Stimulated activated naive B cell treated with anti-CD40 and anti-IgM and Interleukin-4, amounts not matched to agents 10 μg/mL and 1 μg/mL and 100 μg/mL, for 72 hours (primary cell): ENCODE data around the gene NOC2L.
A peak's percentile ranks its signal among the peaks of the same experiment; 100 is the strongest.

Source experiments
- ATAC-seq, 2 donors: fragments of 150-1000 bp; cut with Tn5 transposase; replicated peaks; 2 replicates each; pipeline ENCODE4 v1.10.0; 2021; ENCODE audit warnings: moderate library complexity in 1 of 2
- DNase-seq: peaks from one replicate; pipeline ENCODE4 v3.0.0; 2021
- H3K27ac Mint-ChIP-seq: one replicate; pipeline ENCODE4 v1.8.0; 2022; ENCODE audit warnings: mild to moderate bottlenecking, mixed read lengths
- H3K27me3 Mint-ChIP-seq, 2 donors: one replicate each; pipeline ENCODE4 v1.8.0; 2022; ENCODE audit warnings: mixed read lengths in 2 of 2
- H3K36me3 Mint-ChIP-seq, 2 donors: one replicate each; pipeline ENCODE4 v1.8.0; 2022; ENCODE audit warnings: mixed read lengths in 2 of 2, mild to moderate bottlenecking in 1 of 2
- H3K4me1 Mint-ChIP-seq, 2 donors: one replicate each; pipeline ENCODE4 v1.8.0; 2022; ENCODE audit warnings: mixed read lengths in 2 of 2, mild to moderate bottlenecking in 1 of 2
- H3K4me3 Mint-ChIP-seq, 2 donors: one replicate each; pipeline ENCODE4 v1.8.0; 2022; ENCODE audit warnings: mild to moderate bottlenecking in 2 of 2, mixed read lengths in 2 of 2, moderate library complexity in 1 of 2
- H3K9me3 Mint-ChIP-seq, 2 donors: one replicate each; pipeline ENCODE4 v1.8.0; 2022; ENCODE audit warnings: mixed read lengths in 2 of 2, mild to moderate bottlenecking in 1 of 2

The NOC2L gene

GRCh38 chr1:964691-965525 is 5.9 kb upstream of the NOC2L start:
- peaks cover 16 to 17% of the 10 kb centered on the region in 2 donors for H3K27me3 Mint-ChIP-seq
- peaks cover 9 to 31% of the 10 kb centered on the region in 2 donors for H3K4me1 Mint-ChIP-seq
- peaks cover 6 to 18% of the 10 kb centered on the region in 2 donors for H3K36me3 Mint-ChIP-seq
- DNase-seq = no peak
- no peaks in the 10 kb centered on the region for H3K9me3 Mint-ChIP-seq
- H3K4me3 Mint-ChIP-seq = no peak overlapping the region
- ATAC-seq = no peak
- no peak overlapping the region for H3K27ac Mint-ChIP-seq

- peaks cover 9 to 36% of the 10 kb centered on the region in 2 donors for H3K4me1 Mint-ChIP-seq
- ATAC-seq = no peak
- no peak for DNase-seq
- H3K27me3 Mint-ChIP-seq = peaks cover 7 to 8% of the 10 kb centered on the region in 2 donors
- H3K36me3 Mint-ChIP-seq = peaks cover 6 to 18% of the 10 kb centered on the region in 2 donors
- H3K27ac Mint-ChIP-seq = no peak overlapping the region
- no peaks in the 10 kb centered on the region for H3K9me3 Mint-ChIP-seq
- H3K4me3 Mint-ChIP-seq = no peak overlapping the region
Observed at GRCh38 chr1:963746-964525, 4.9 kb upstream of the NOC2L start.

- H3K9me3 Mint-ChIP-seq = no peaks in the 10 kb centered on the region
- no peak overlapping the region for H3K4me3 Mint-ChIP-seq
- DNase-seq (no peak), ATAC-seq (no peak)
- peaks cover 6 to 21% of the 10 kb centered on the region in 2 donors for H3K36me3 Mint-ChIP-seq
- H3K27ac Mint-ChIP-seq = no peak overlapping the region
- peaks cover 11 to 42% of the 10 kb centered on the region in 2 donors for H3K4me1 Mint-ChIP-seq
- peaks cover 1 to 2% of the 10 kb centered on the region in 2 donors for H3K27me3 Mint-ChIP-seq
Observed at GRCh38 chr1:963301-963651, 4.2 kb upstream of the NOC2L start.

GRCh38 chr1:962381-963300 is 3.6 kb upstream of the NOC2L start:
- peaks cover 13 to 47% of the 10 kb centered on the region in 2 donors for H3K4me1 Mint-ChIP-seq
- H3K36me3 Mint-ChIP-seq = peaks cover 7 to 24% of the 10 kb centered on the region in 2 donors
- no peaks in the 10 kb centered on the region for H3K9me3 Mint-ChIP-seq
- no peak for ATAC-seq
- H3K4me3 Mint-ChIP-seq = peak overlapping the region; percentile 69 to 70
- no peaks in the 10 kb centered on the region for H3K27me3 Mint-ChIP-seq
- H3K27ac Mint-ChIP-seq = no peak overlapping the region
- DNase-seq = no peak

- Mint-ChIP-seq H3K9me3 (no peaks in the 10 kb centered on the region), H3K27ac (no peak overlapping the region), H3K4me3 (peak overlapping the region; percentile 62 to 69), H3K36me3 (peaks cover 16 to 32% of the 10 kb centered on the region in 2 donors), H3K27me3 (no peaks in the 10 kb centered on the region), H3K4me1 (peaks cover 21 to 52% of the 10 kb centered on the region in 2 donors)
- ATAC-seq (no peak), DNase-seq (no peak)
Observed at GRCh38 chr1:961132-961669, 2.1 kb upstream of the NOC2L start.

- Mint-ChIP-seq H3K27me3 (no peaks in the 10 kb centered on the region), H3K9me3 (no peaks in the 10 kb centered on the region), H3K4me1 (peaks cover 18 to 51% of the 10 kb centered on the region in 2 donors), H3K36me3 (peaks cover 21 to 35% of the 10 kb centered on the region in 2 donors), H3K27ac (peak within 1 kb of the TSS; percentile 81), H3K4me3 (peak within 1 kb of the TSS; percentile 86 to 96)
- peak; percentile 64 to 69 for ATAC-seq
- peak; percentile 75 for DNase-seq
Observed at GRCh38 chr1:960363-961131, 1.5 kb upstream of the NOC2L start, which contains the start of gene KLHL17. Gene KLHL17 (plus strand): TSS chr1:960584. CDS start chr1:960694, 110 bp downstream.

- H3K27ac Mint-ChIP-seq = peak overlapping the region; percentile 81
- no peaks in the 10 kb centered on the region for H3K27me3 Mint-ChIP-seq
- peaks cover 21 to 51% of the 10 kb centered on the region in 2 donors for H3K4me1 Mint-ChIP-seq
- H3K36me3 Mint-ChIP-seq = peaks cover 25 to 37% of the 10 kb centered on the region in 2 donors
- ATAC-seq (no peak), DNase-seq (no peak)
- peak overlapping the region; percentile 86 to 96 for H3K4me3 Mint-ChIP-seq
- H3K9me3 Mint-ChIP-seq = no peaks in the 10 kb centered on the region
Observed at GRCh38 chr1:959731-960362, 791 bp upstream of the NOC2L start.

- H3K9me3 Mint-ChIP-seq = no peaks in the 10 kb centered on the region
- peaks cover 38 to 49% of the 10 kb centered on the region in 2 donors for H3K36me3 Mint-ChIP-seq
- DNase-seq = no peak
Observed at GRCh38 chr1:956636-957035, 2.4 kb downstream of the NOC2L start.

GRCh38 chr1:955474-955873 is 3.6 kb downstream of the NOC2L start:
- H3K36me3 Mint-ChIP-seq = peaks cover 48 to 60% of the 10 kb centered on the region in 2 donors
- H3K4me3 Mint-ChIP-seq = no peak overlapping the region
- no peak overlapping the region for H3K27ac Mint-ChIP-seq
- H3K27me3 Mint-ChIP-seq = no peaks in the 10 kb centered on the region
- no peaks in the 10 kb centered on the region for H3K9me3 Mint-ChIP-seq
- ATAC-seq (no peak), DNase-seq (no peak)
- peaks cover 23 to 48% of the 10 kb centered on the region in 2 donors for H3K4me1 Mint-ChIP-seq

More at GRCh38 chr1:956636-957035, 2.4 kb downstream of the NOC2L start:
- Mint-ChIP-seq H3K4me3 (no peak overlapping the region), H3K4me1 (peaks cover 20 to 53% of the 10 kb centered on the region in 2 donors), H3K27ac (no peak overlapping the region), H3K27me3 (no peaks in the 10 kb centered on the region)
- ATAC-seq = no peak

GRCh38 chr1:954927-955326 is 4.1 kb downstream of the NOC2L start:
- H3K27me3 Mint-ChIP-seq = no peaks in the 10 kb centered on the region
- ATAC-seq (no peak), DNase-seq (no peak)
- H3K4me3 Mint-ChIP-seq = no peak overlapping the region
- H3K27ac Mint-ChIP-seq = no peak overlapping the region
- peaks cover 50 to 66% of the 10 kb centered on the region in 2 donors for H3K36me3 Mint-ChIP-seq
- peaks cover 23 to 48% of the 10 kb centered on the region in 2 donors for H3K4me1 Mint-ChIP-seq
- no peaks in the 10 kb centered on the region for H3K9me3 Mint-ChIP-seq

GRCh38 chr1:953524-954320 is 5.3 kb downstream of the NOC2L start:
- no peaks in the 10 kb centered on the region for H3K27me3 Mint-ChIP-seq
- ATAC-seq (no peak), DNase-seq (no peak)
- H3K4me3 Mint-ChIP-seq = no peak overlapping the region
- no peak overlapping the region for H3K27ac Mint-ChIP-seq
- H3K36me3 Mint-ChIP-seq = peaks cover 62 to 78% of the 10 kb centered on the region in 2 donors
- H3K9me3 Mint-ChIP-seq = no peaks in the 10 kb centered on the region
- H3K4me1 Mint-ChIP-seq = peaks cover 23 to 40% of the 10 kb centered on the region in 2 donors

GRCh38 chr1:952603-953002 is 6.5 kb downstream of the NOC2L start:
- H3K4me3 Mint-ChIP-seq = no peak overlapping the region
- ATAC-seq (no peak), DNase-seq (no peak)
- no peaks in the 10 kb centered on the region for H3K9me3 Mint-ChIP-seq
- no peaks in the 10 kb centered on the region for H3K27me3 Mint-ChIP-seq
- no peak overlapping the region for H3K27ac Mint-ChIP-seq
- H3K4me1 Mint-ChIP-seq = peaks cover 18 to 31% of the 10 kb centered on the region in 2 donors
- H3K36me3 Mint-ChIP-seq = peaks cover 69 to 83% of the 10 kb centered on the region in 2 donors
